HepG2 (cell line): ENCODE data around the gene CERS3. TPM values are rescaled to one million over a fixed set of nuclear protein-coding genes. Genes with fewer than 3 reads are reported as not detected.

ENCODE experiments used
- ATAC-seq: fragments of 200-7000 bp; cut with Tn5 transposase; 3 replicates; pipeline ENCODE4 v1.9.1; 2020; ENCODE audit warnings: mild to moderate bottlenecking, moderate library complexity
- Bru-seq: library from RNA; stranded (reverse); fragments of 400-500 nt; gene quantifications from one replicate; lab custom pipeline; 2021; lab: Mats Ljungman, UMichigan
- BruChase-seq, 2 experiments: library from RNA; stranded (reverse); fragments of 400-500 nt; gene quantifications; one replicate each; lab custom pipeline; 2021; lab: Mats Ljungman, UMichigan
- BruUV-seq: library from RNA; stranded (reverse); fragments of 400-500 nt; replicated peaks from 2 replicates; lab custom pipeline; 2021; lab: Mats Ljungman, UMichigan
- CTCF ChIA-PET: fragments of 300-600 bp; formaldehyde crosslinking; extraction: SDS; loops from one replicate; lab custom pipeline; 2021; ENCODE audit warnings: low total read pairs, inconsistent platforms, low intra/inter-chr PET ratio; lab: Yijun Ruan, JAX
- POLR2A ChIA-PET: fragments of 350-600 bp; sonication (Branson Sonifier 250); formaldehyde crosslinking; loops from one replicate; lab custom pipeline; 2020; ENCODE audit warnings: antibody characterized with exemption, inconsistent platforms; lab: Yijun Ruan, JAX
- DNase-seq: peaks from one replicate; pipeline ENCODE4 v3.0.0-alpha.2; 2015; ENCODE audit warnings: low spot score
- FAIRE-seq: peaks from 3 replicates; lab custom pipeline; 2011; peaks lifted over from hg19 to GRCh38; lab: Jason Lieb, UNC
- H2AFZ ChIP-seq: one replicate; pipeline ENCODE4 v1.6.1; 2011; ENCODE audit warnings: low read length, inconsistent platforms
- H3K27ac ChIP-seq: fragments of 300-600 bp; 3 replicates; pipeline ENCODE4 v1.8.0; 2011; ENCODE audit warnings: mixed run types, mild to moderate bottlenecking, mixed read lengths, low read length, inconsistent platforms; ENCODE audit not compliant: insufficient read depth; ENCODE audit errors: extremely low read length
- H3K27me3 ChIP-seq, 2 experiments: fragments of 200-600 bp in 1 of 2; 2 replicates in 1 of 2; 3 replicates in 1 of 2; pipeline versions ENCODE4 v1.6.0 to v1.8.0; 2011; ENCODE audit warnings: low read length in 2 of 2, mild to moderate bottlenecking in 2 of 2, moderate library complexity in 2 of 2, inconsistent platforms in 1 of 2; ENCODE audit not compliant: insufficient read depth in 2 of 2, control insufficient read depth in 1 of 2
- H3K36me3 ChIP-seq, 2 experiments: fragments of 200-600 bp in 1 of 2; replicated peaks in 1 of 2; 2 replicates in 1 of 2; 3 replicates in 1 of 2; pipeline versions ENCODE4 v1.5.1 to v1.8.0; 2011; ENCODE audit warnings: low read length in 2 of 2, inconsistent platforms in 1 of 2; ENCODE audit not compliant: insufficient read depth in 2 of 2, control insufficient read depth in 1 of 2
- H3K4me1 ChIP-seq: 2 replicates; pipeline ENCODE4 v1.5.1; 2012; ENCODE audit warnings: low read length, inconsistent platforms; ENCODE audit not compliant: insufficient read depth
- H3K4me2 ChIP-seq: 2 replicates; pipeline ENCODE4 v1.6.0; 2011; ENCODE audit warnings: low read depth, low read length, inconsistent platforms
- H3K4me3 ChIP-seq, 3 experiments: fragments of 200-600 bp in 1 of 3; sonication (generic), shearing (Covaris generic) in 1 of 3; replicated peaks in 1 of 3; 2 replicates each; pipeline ENCODE4 v1.5.1; 2011 to 2016; ENCODE audit warnings: low read length in 3 of 3, inconsistent platforms in 2 of 3, low read depth in 2 of 3, mild to moderate bottlenecking in 2 of 3, control low read depth in 1 of 3, mixed read lengths in 1 of 3; ENCODE audit not compliant: insufficient read depth in 1 of 3
- H3K79me2 ChIP-seq: one replicate; pipeline ENCODE4 v1.6.1; 2011; ENCODE audit warnings: low read length, inconsistent platforms; ENCODE audit not compliant: insufficient read depth
- H3K9ac ChIP-seq: 2 replicates; pipeline ENCODE4 v1.6.0; 2011; ENCODE audit warnings: mild to moderate bottlenecking, low read depth, low read length, inconsistent platforms; ENCODE audit not compliant: insufficient read depth
- H3K9me3 ChIP-seq: 2 replicates; pipeline ENCODE4 v1.5.1; 2012; ENCODE audit warnings: mild to moderate bottlenecking, low read length
- H4K20me1 ChIP-seq: 2 replicates; pipeline ENCODE4 v1.6.0; 2011; ENCODE audit warnings: inconsistent platforms, mild to moderate bottlenecking, low read length, moderate library complexity; ENCODE audit not compliant: insufficient read depth
- HES4 ChIP-seq: sonication (generic); formaldehyde crosslinking; IDR thresholded peaks from 2 replicates; pipeline ENCODE4 v1.9.0; 2021; ENCODE audit warnings: mild to moderate bottlenecking, missing genetic modification reagents, borderline replicate concordance
- HMG20B ChIP-seq: conservative IDR thresholded peaks from 2 replicates; pipeline ENCODE4 v1.6.1; 2016; ENCODE audit warnings: missing genetic modification reagents, missing compliant biosample characterization
- KAT8 ChIP-seq: IDR thresholded peaks from 2 replicates; pipeline ENCODE4 v1.6.1; 2016; ENCODE audit warnings: missing genetic modification reagents, missing compliant biosample characterization
- KDM5B ChIP-seq: sonication (generic); formaldehyde crosslinking; IDR thresholded peaks from 2 replicates; pipeline ENCODE4 v1.4.0; 2020; ENCODE audit warnings: missing genetic modification reagents, mild to moderate bottlenecking, borderline replicate concordance
- PAWR ChIP-seq: sonication (generic); formaldehyde crosslinking; IDR thresholded peaks from 2 replicates; pipeline ENCODE4 v1.4.0; 2020; ENCODE audit warnings: missing genetic modification reagents, mild to moderate bottlenecking, borderline replicate concordance
- RBM39 ChIP-seq: fragments of 200-400 bp; formaldehyde crosslinking; IDR thresholded peaks from one replicate; pipeline ENCODE4 v1.6.1; 2018; ENCODE audit warnings: antibody characterized with exemption, mild to moderate bottlenecking, low read depth, low read length; ENCODE audit not compliant: poor library complexity, severe bottlenecking
- SATB2 ChIP-seq: sonication (generic); formaldehyde crosslinking; IDR thresholded peaks from 2 replicates; pipeline ENCODE4 v1.5.0; 2020; ENCODE audit warnings: missing genetic modification reagents
- SRY ChIP-seq: sonication (generic); formaldehyde crosslinking; IDR thresholded peaks from 2 replicates; pipeline ENCODE4 v1.8.0; 2022; ENCODE audit warnings: mild to moderate bottlenecking, missing genetic modification reagents
- ZKSCAN8 ChIP-seq: IDR thresholded peaks from 2 replicates; pipeline ENCODE4 v1.6.1; 2016; ENCODE audit warnings: borderline replicate concordance, missing genetic modification reagents, missing compliant biosample characterization
- ZNF432 ChIP-seq: sonication (generic); formaldehyde crosslinking; IDR thresholded peaks from 2 replicates; pipeline ENCODE4 v1.5.0; 2020; ENCODE audit warnings: missing genetic modification reagents, mild to moderate bottlenecking, borderline replicate concordance
- ZNF546 ChIP-seq: sonication (generic); formaldehyde crosslinking; conservative IDR thresholded peaks from 2 replicates; pipeline ENCODE4 v1.8.1; 2023; ENCODE audit warnings: mild to moderate bottlenecking, missing genetic modification reagents
- ZNF777 ChIP-seq: sonication (generic); formaldehyde crosslinking; IDR thresholded peaks from 2 replicates; pipeline ENCODE4 v1.4.0; 2020; ENCODE audit warnings: missing genetic modification reagents
- ZNF816 ChIP-seq: sonication (generic); formaldehyde crosslinking; IDR thresholded peaks from 2 replicates; pipeline ENCODE4 v1.8.0; 2022; ENCODE audit warnings: missing genetic modification reagents, mild to moderate bottlenecking, borderline replicate concordance
- WGBS: methylation state at CpG from one replicate; pipeline ENCODE4 v1.1.6; 2017; ENCODE audit warnings: low lambda C conversion rate; 5-methylcytosine and 5-hydroxymethylcytosine counted together
- in situ Hi-C: cut with HindIII; loops from 2 replicates; pipeline ENCODE4 v1.10.0; 2017; ENCODE audit warnings: low pct_unique_long_range_greater_than_20kb; ENCODE audit not compliant: extremely low pct_ligation_motif_present
- intact Hi-C: fragments of 100-400 bp; cut with micrococcal nuclease; formaldehyde crosslinking; loops from one replicate; pipeline ENCODE4 v1.10.0; 2022; ENCODE audit not compliant: unreplicated experiment
- long read RNA-seq, 2 experiments: library from RNA in 1 of 2; library from polyadenylated mRNA in 1 of 2; stranded (forward) in 1 of 2; unstranded in 1 of 2; transcript quantifications; one replicate each; pipeline ENCODE4 v2.0.0, GENCODE V29; 2019 to 2022
- polyA minus RNA-seq, 3 experiments: library from RNA; depleted of rRNA, polyadenylated mRNA; stranded (reverse); fragments of >200 nt; gene quantifications; 2 replicates each; pipeline ENCODE4 v1.2.3, GENCODE V29; 2011; ENCODE audit warnings: low replicate concordance in 1 of 3
- polyA plus RNA-seq, 8 experiments: library from polyadenylated mRNA; depleted of rRNA in 3 of 8; stranded (reverse) in 7 of 8; unstranded in 1 of 8; fragments of >200 nt; fragmentation: Illumina TruSeq in 4 of 8; extraction: Trizol in 4 of 8; gene quantifications; 2 replicates each; pipeline versions ENCODE4 v1.2.1 to v1.2.3, GENCODE V29; 2011 to 2016; ENCODE audit warnings: low read depth in 4 of 8, missing spikeins in 1 of 8, mixed read lengths in 1 of 8; ENCODE audit not compliant: insufficient read depth in 1 of 8
- total RNA-seq, 5 experiments: library from RNA; depleted of rRNA; stranded (reverse); fragments of >200 nt; fragmentation: Illumina TruSeq; extraction: Trizol; gene quantifications; 2 replicates each; pipeline ENCODE4 v1.2.3, GENCODE V29; 2016; ENCODE audit warnings: low read depth in 1 of 5
- TF ChIP-seq, protein P1 (sequence below): sonication (generic); formaldehyde crosslinking; IDR thresholded peaks from 2 replicates; pipeline ENCODE4 v1.5.0; 2020; ENCODE audit warnings: mild to moderate bottlenecking, low read depth, missing genetic modification reagents, borderline replicate concordance
- TF ChIP-seq, protein P2 (sequence below): sonication (generic); formaldehyde crosslinking; IDR thresholded peaks from 2 replicates; pipeline ENCODE4 v1.5.1; 2020; ENCODE audit warnings: missing genetic modification reagents, mild to moderate bottlenecking, borderline replicate concordance

CERS3 gene
- total RNA-seq (2016; rRNA removed; fragmentation: Illumina TruSeq; extraction: Trizol): not detected in 2 replicates
- not detected in 2 replicates for total RNA-seq (2016; cell fraction: cytosol; rRNA removed; fragmentation: Illumina TruSeq; extraction: Trizol; ENCODE audit: low read depth)
- not detected in 2 replicates for total RNA-seq (2016; cell fraction: insoluble cytoplasmic fraction; rRNA removed; fragmentation: Illumina TruSeq; extraction: Trizol)
- total RNA-seq (2016; cell fraction: membrane; rRNA removed; fragmentation: Illumina TruSeq; extraction: Trizol): not detected in 2 replicates
- not detected in 2 replicates for total RNA-seq (2016; cell fraction: nucleus; rRNA removed; fragmentation: Illumina TruSeq; extraction: Trizol)
- not detected in 2 replicates for polyA plus RNA-seq (2011; rRNA removed)
- polyA plus RNA-seq (2011; cell fraction: cytosol; rRNA removed): not detected in 2 replicates
- not detected in 2 replicates for polyA plus RNA-seq (2011; cell fraction: nucleus; rRNA removed)
- polyA plus RNA-seq (2012): not detected in 2 replicates
- polyA plus RNA-seq (2016; cell fraction: cytosol; fragmentation: Illumina TruSeq; extraction: Trizol; ENCODE audit: low read depth): not detected in 2 replicates
- not detected in 2 replicates for polyA plus RNA-seq (2016; cell fraction: insoluble cytoplasmic fraction; fragmentation: Illumina TruSeq; extraction: Trizol; ENCODE audit: low read depth)
- not detected in 2 replicates for polyA plus RNA-seq (2016; cell fraction: membrane; fragmentation: Illumina TruSeq; extraction: Trizol; ENCODE audit: low read depth)
- polyA plus RNA-seq (2016; cell fraction: nucleus; fragmentation: Illumina TruSeq; extraction: Trizol; ENCODE audit: insufficient read depth, low read depth): not detected in 2 replicates
- polyA minus RNA-seq (2011; rRNA and poly(A)+ RNA removed; ENCODE audit: low replicate concordance): 0.28 TPM in 1 of 2 replicates, not detected in the other
- not detected in 2 replicates for polyA minus RNA-seq (2011; cell fraction: cytosol; rRNA and poly(A)+ RNA removed)
- polyA minus RNA-seq (2011; cell fraction: nucleus; rRNA and poly(A)+ RNA removed): not detected in 2 replicates
- Bru-seq, nascent RNA: percentile 10 among the genes with signal in this experiment
- BruChase-seq, experiment 1, labeled RNA remaining after a 6-hour chase: percentile 11 among the genes with signal in this experiment
- percentile 7 among the genes with signal in this experiment for BruChase-seq, experiment 2, labeled RNA remaining after a 2-hour chase
- long read RNA-seq, experiment 1: 0 reads
- long read RNA-seq, experiment 2: 0 reads

DNA sequence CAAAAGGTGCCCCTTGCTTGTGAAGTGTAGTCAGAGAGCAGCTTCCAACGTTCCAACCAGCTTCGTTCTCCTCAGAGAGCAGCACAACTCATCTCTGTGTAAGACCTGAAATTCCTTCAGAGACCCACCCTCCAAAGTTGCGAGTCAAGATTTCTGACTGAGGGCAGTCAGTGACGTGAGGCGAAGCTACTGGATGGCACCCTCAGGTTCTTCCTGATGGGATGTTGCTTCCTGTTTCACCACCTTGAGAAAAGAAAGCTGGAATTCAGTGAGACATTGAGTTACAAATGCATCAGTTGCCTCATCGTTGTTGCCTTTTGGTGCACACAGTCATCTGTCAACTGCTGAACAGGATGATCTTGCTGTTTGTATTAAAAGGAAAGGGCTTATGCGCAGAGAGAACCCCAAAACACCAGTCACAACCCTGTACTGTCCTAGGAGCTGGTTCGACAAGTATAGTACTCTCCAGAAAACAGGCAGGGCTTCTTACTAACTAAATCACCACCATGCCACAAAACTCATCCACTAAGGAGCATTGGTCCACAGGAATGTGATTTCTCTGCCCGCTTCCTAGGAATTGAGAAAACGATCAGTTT, at the start of gene CERS3:
Gene CERS3 (minus strand): TSS at position 118 of the 596 bp plus-strand sequence. CDS start 27,101 bp downstream, outside the sequence.
- H4K20me1 ChIP-seq: no peaks in the 10 kb centered on the region
- intact Hi-C loops: no loop called here
- no peak within 1 kb of the TSS for H3K4me2 ChIP-seq
- CTCF ChIA-PET: no interaction called here
- BruUV-seq: no TSS peak
- no peak for DNase-seq
- WGBS: 41% methylated on average over 9 of the region's 10 CpGs
- H3K27me3 ChIP-seq: peaks cover 3 to 39% of the 10 kb centered on the region in 2 experiments; a peak in 4 of 5 replicates
- no peaks in the 10 kb centered on the region for H3K9me3 ChIP-seq
- POLR2A ChIA-PET: no interaction called here
- no peak for ATAC-seq
- FAIRE-seq: no peak
- H3K9ac ChIP-seq: no peak within 1 kb of the TSS
- no peaks in the 10 kb centered on the region for H3K79me2 ChIP-seq
- no peak within 1 kb of the TSS for H3K4me3 ChIP-seq
- H3K4me1 ChIP-seq: no peaks in the 10 kb centered on the region
- no peaks in the 10 kb centered on the region for H3K36me3 ChIP-seq
- H3K27ac ChIP-seq: no peak within 1 kb of the TSS
- no peak for TF ChIP-seq KDM5B (CRISPR knock-in tag)
- TF ChIP-seq PAWR (CRISPR knock-in tag): no peak
- TF ChIP-seq ZNF546 (CRISPR knock-in tag): no peak
- no peak for TF ChIP-seq SATB2 (CRISPR knock-in tag)
- no peak for TF ChIP-seq KAT8 (CRISPR knock-in tag)
- TF ChIP-seq HES4: no peak
- no peak for TF ChIP-seq ZNF816 (CRISPR knock-in tag)
- no peak for TF ChIP-seq HMG20B
- no peak for TF ChIP-seq RBM39
- no peak for TF ChIP-seq ZNF777 (CRISPR knock-in tag)
- TF ChIP-seq, protein P1, sequence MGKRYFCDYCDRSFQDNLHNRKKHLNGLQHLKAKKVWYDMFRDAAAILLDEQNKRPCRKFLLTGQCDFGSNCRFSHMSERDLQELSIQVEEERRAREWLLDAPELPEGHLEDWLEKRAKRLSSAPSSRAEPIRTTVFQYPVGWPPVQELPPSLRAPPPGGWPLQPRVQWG (CRISPR knock-in tag): no peak
- TF ChIP-seq, protein P2, sequence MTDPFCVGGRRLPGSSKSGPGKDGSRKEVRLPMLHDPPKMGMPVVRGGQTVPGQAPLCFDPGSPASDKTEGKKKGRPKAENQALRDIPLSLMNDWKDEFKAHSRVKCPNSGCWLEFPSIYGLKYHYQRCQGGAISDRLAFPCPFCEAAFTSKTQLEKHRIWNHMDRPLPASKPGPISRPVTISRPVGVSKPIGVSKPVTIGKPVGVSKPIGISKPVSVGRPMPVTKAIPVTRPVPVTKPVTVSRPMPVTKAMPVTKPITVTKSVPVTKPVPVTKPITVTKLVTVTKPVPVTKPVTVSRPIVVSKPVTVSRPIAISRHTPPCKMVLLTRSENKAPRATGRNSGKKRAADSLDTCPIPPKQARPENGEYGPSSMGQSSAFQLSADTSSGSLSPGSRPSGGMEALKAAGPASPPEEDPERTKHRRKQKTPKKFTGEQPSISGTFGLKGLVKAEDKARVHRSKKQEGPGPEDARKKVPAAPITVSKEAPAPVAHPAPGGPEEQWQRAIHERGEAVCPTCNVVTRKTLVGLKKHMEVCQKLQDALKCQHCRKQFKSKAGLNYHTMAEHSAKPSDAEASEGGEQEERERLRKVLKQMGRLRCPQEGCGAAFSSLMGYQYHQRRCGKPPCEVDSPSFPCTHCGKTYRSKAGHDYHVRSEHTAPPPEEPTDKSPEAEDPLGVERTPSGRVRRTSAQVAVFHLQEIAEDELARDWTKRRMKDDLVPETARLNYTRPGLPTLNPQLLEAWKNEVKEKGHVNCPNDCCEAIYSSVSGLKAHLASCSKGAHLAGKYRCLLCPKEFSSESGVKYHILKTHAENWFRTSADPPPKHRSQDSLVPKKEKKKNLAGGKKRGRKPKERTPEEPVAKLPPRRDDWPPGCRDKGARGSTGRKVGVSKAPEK: no peak
- no peak for TF ChIP-seq SRY (CRISPR knock-in tag)
- TF ChIP-seq ZNF432 (CRISPR knock-in tag): no peak
- TF ChIP-seq ZKSCAN8 (CRISPR knock-in tag): no peak
- TF ChIP-seq, all 625 proteins: peak for 0
- no peak within 1 kb of the TSS for H2AFZ ChIP-seq
- in situ Hi-C loops: no loop called here
